ENCODE results near the gene CUEDC1. TPM values are rescaled to one million over a fixed set of nuclear protein-coding genes. Genes with fewer than 3 reads are reported as not detected.

CUEDC1 gene
- total and polyA plus RNA-seq, 9 of the 15 experiments (the other 6 are each of a cell fraction or from before 2014, with no cell fraction given) = 0.20 to 4.1 (median 1.6) TPM; not detected in 1

DNA sequence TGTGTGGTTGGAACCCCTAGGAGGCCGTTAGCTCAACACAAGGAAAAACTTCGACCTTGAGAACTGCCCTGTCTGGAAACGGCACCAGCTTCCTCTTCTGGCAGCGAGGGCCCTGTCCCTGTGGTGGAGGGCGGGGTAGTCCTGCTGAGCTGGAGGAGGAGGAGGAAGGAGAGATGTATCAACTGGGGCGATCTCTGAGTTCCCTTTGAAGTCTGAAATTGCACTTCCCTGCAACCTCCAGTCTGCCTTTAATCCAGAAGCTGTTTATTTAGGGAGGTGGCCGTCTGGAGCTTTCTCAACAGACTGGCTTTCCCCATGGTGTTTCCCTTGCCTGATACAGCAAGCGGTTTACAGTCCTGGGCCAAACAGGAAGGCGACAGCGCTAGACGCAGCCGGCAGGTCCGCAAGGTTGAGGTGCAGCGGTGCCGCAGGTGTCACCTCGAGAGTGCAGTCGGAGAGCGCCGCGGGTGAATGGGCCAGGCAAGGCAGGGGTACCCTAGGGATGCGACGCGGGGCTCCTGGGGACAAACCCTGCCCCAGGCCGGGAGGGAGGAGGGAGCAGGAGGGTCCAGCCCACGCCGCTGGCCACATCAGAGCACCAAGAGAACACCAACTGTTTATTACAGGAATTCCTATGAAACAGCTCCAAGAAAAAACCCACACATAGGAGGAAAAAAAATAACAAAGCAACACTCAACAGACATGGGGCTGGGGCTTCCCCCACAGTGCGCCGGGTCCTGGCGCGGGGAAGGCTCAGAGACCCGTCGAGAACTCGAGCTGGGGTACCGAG lies 94.0 kb downstream of the CUEDC1 start (continued):
- TF ChIP-seq DIDO1 (tag; IDR thresholded peaks at IDR 0.05; ENCODE audit: low read depth) (no peak), TCF7 (IDR thresholded peaks at IDR 0.05; ENCODE audit: borderline replicate concordance) (peak; percentile 98), FOXA3 (CRISPR knock-in tag; conservative IDR thresholded peaks at IDR 0.05 in 1 of 2, IDR thresholded peaks at IDR 0.05 in 1 of 2) (peak in 1 of 2 experiments; percentile 5; a peak in 1 of 4 replicates), ZNF717 (CRISPR knock-in tag; IDR thresholded peaks at IDR 0.05) (no peak), ZNF695 (CRISPR knock-in tag; IDR thresholded peaks at IDR 0.05) (no peak), CEBPB (tag; IDR thresholded peaks at IDR 0.05) (no peak), RBM15 (IDR thresholded peaks at IDR 0.05; ENCODE audit: insufficient read depth, low read length) (no peak), ARID1B (IDR thresholded peaks at IDR 0.05) (no peak), ZNF696 (CRISPR knock-in tag; conservative IDR thresholded peaks at IDR 0.05) (no peak), LEF1 (IDR thresholded peaks at IDR 0.05) (peak; percentile 96), HCFC1 (IDR thresholded peaks at IDR 0.05; ENCODE audit: low read depth, low read length) (no peak), ZNF707 (CRISPR knock-in tag; conservative IDR thresholded peaks at IDR 0.05) (no peak), DDX20 (tag; IDR thresholded peaks at IDR 0.05; ENCODE audit: low read depth) (no peak), ARNT (IDR thresholded peaks at IDR 0.05) (no peak), HMG20B (CRISPR knock-in tag; IDR thresholded peaks at IDR 0.05) (no peak)
- TF ChIP-seq, protein P1, sequence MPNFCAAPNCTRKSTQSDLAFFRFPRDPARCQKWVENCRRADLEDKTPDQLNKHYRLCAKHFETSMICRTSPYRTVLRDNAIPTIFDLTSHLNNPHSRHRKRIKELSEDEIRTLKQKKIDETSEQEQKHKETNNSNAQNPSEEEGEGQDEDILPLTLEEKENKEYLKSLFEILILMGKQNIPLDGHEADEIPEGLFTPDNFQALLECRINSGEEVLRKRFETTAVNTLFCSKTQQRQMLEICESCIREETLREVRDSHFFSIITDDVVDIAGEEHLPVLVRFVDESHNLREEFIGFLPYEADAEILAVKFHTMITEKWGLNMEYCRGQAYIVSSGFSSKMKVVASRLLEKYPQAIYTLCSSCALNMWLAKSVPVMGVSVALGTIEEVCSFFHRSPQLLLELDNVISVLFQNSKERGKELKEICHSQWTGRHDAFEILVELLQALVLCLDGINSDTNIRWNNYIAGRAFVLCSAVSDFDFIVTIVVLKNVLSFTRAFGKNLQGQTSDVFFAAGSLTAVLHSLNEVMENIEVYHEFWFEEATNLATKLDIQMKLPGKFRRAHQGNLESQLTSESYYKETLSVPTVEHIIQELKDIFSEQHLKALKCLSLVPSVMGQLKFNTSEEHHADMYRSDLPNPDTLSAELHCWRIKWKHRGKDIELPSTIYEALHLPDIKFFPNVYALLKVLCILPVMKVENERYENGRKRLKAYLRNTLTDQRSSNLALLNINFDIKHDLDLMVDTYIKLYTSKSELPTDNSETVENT (CRISPR knock-in tag; IDR thresholded peaks at IDR 0.05) = no peak
- TF ChIP-seq, protein P2, sequence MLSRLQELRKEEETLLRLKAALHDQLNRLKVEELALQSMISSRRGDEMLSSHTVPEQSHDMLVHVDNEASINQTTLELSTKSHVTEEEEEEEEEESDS (CRISPR knock-in tag; IDR thresholded peaks at IDR 0.05) = no peak
- TF ChIP-seq, protein P3, sequence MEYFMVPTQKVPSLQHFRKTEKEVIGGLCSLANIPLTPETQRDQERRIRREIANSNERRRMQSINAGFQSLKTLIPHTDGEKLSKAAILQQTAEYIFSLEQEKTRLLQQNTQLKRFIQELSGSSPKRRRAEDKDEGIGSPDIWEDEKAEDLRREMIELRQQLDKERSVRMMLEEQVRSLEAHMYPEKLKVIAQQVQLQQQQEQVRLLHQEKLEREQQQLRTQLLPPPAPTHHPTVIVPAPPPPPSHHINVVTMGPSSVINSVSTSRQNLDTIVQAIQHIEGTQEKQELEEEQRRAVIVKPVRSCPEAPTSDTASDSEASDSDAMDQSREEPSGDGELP (CRISPR knock-in tag; IDR thresholded peaks at IDR 0.05; ENCODE audit: borderline replicate concordance) = no peak
- TF ChIP-seq, protein P4, sequence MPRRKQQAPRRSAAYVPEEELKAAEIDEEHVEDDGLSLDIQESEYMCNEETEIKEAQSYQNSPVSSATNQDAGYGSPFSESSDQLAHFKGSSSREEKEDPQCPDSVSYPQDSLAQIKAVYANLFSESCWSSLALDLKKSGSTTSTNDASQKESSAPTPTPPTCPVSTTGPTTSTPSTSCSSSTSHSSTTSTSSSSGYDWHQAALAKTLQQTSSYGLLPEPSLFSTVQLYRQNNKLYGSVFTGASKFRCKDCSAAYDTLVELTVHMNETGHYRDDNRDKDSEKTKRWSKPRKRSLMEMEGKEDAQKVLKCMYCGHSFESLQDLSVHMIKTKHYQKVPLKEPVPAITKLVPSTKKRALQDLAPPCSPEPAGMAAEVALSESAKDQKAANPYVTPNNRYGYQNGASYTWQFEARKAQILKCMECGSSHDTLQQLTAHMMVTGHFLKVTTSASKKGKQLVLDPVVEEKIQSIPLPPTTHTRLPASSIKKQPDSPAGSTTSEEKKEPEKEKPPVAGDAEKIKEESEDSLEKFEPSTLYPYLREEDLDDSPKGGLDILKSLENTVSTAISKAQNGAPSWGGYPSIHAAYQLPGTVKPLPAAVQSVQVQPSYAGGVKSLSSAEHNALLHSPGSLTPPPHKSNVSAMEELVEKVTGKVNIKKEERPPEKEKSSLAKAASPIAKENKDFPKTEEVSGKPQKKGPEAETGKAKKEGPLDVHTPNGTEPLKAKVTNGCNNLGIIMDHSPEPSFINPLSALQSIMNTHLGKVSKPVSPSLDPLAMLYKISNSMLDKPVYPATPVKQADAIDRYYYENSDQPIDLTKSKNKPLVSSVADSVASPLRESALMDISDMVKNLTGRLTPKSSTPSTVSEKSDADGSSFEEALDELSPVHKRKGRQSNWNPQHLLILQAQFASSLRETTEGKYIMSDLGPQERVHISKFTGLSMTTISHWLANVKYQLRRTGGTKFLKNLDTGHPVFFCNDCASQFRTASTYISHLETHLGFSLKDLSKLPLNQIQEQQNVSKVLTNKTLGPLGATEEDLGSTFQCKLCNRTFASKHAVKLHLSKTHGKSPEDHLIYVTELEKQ (CRISPR knock-in tag; IDR thresholded peaks at IDR 0.05) = no peak
